ENCODE results near the gene RNASEH2B.

RNASEH2B gene

GRCh38 chr13:50909605-50910484, at the start of gene RNASEH2B:
TSS of gene RNASEH2B (plus strand) at chr13:50909791. CDS start at chr13:50910077, 286 bp downstream.
- peak in 1 of 2 experiments; percentile 15 for DNase-seq (ENCODE audit: low read depth in 2 of 2)

- DNase-seq (ENCODE audit: low read depth in 2 of 2): no peak
Observed at GRCh38 chr13:50864492-50864891, 45.1 kb upstream of the RNASEH2B start.

- no peak for DNase-seq (ENCODE audit: low read depth in 2 of 2)
Observed at GRCh38 chr13:50866817-50867636, 42.6 kb upstream of the RNASEH2B start.

GRCh38 chr13:50867637-50867945, 42.0 kb upstream of the RNASEH2B start:
- DNase-seq (ENCODE audit: low read depth in 2 of 2): no peak

GRCh38 chr13:50871405-50871804, 38.2 kb upstream of the RNASEH2B start:
- DNase-seq (ENCODE audit: low read depth in 2 of 2): no peak

- peak; percentile 17 to 20 for DNase-seq (ENCODE audit: low read depth in 2 of 2)
Observed at GRCh38 chr13:50873467-50873866, 36.1 kb upstream of the RNASEH2B start.

- no peak for DNase-seq (ENCODE audit: low read depth in 2 of 2)
Observed at GRCh38 chr13:50873991-50874390, 35.6 kb upstream of the RNASEH2B start.

- no peak for DNase-seq (ENCODE audit: low read depth in 2 of 2)
Observed at GRCh38 chr13:50882816-50883435, 26.7 kb upstream of the RNASEH2B start.

- DNase-seq (ENCODE audit: low read depth in 2 of 2): no peak
Observed at GRCh38 chr13:50883728-50884127, 25.9 kb upstream of the RNASEH2B start.

GRCh38 chr13:50884265-50884664, 25.3 kb upstream of the RNASEH2B start:
- DNase-seq (ENCODE audit: low read depth in 2 of 2): no peak

GRCh38 chr13:50887151-50887550, 22.4 kb upstream of the RNASEH2B start:
- DNase-seq (ENCODE audit: low read depth in 2 of 2): no peak

GRCh38 chr13:50888362-50888761, 21.2 kb upstream of the RNASEH2B start:
- DNase-seq (ENCODE audit: low read depth in 2 of 2): no peak

- DNase-seq (ENCODE audit: low read depth in 2 of 2): no peak
Observed at GRCh38 chr13:50889317-50889716, 20.3 kb upstream of the RNASEH2B start.

- DNase-seq (ENCODE audit: low read depth in 2 of 2): no peak
Observed at GRCh38 chr13:50891206-50891605, 18.4 kb upstream of the RNASEH2B start.

GRCh38 chr13:50892210-50892944, 17.2 kb upstream of the RNASEH2B start:
- DNase-seq (ENCODE audit: low read depth in 2 of 2): no peak

- DNase-seq (ENCODE audit: low read depth in 2 of 2): peak; percentile 66 to 70
Observed at GRCh38 chr13:50893211-50893852, 16.3 kb upstream of the RNASEH2B start.

GRCh38 chr13:50894012-50894411, 15.6 kb upstream of the RNASEH2B start:
- no peak for DNase-seq (ENCODE audit: low read depth in 2 of 2)

GRCh38 chr13:50894504-50894903, 15.1 kb upstream of the RNASEH2B start:
- no peak for DNase-seq (ENCODE audit: low read depth in 2 of 2)

GRCh38 chr13:50898338-50898737, 11.3 kb upstream of the RNASEH2B start:
- no peak for DNase-seq (ENCODE audit: low read depth in 2 of 2)

GRCh38 chr13:50901701-50902100, 7.9 kb upstream of the RNASEH2B start:
- DNase-seq (ENCODE audit: low read depth in 2 of 2): no peak

GRCh38 chr13:50905256-50905655, 4.3 kb upstream of the RNASEH2B start:
- DNase-seq (ENCODE audit: low read depth in 2 of 2): no peak

Measured in fibroblast of skin of left quadriceps (primary cell).